ENCODE results near the gene ALDH9A1.

The ALDH9A1 gene

DNA sequence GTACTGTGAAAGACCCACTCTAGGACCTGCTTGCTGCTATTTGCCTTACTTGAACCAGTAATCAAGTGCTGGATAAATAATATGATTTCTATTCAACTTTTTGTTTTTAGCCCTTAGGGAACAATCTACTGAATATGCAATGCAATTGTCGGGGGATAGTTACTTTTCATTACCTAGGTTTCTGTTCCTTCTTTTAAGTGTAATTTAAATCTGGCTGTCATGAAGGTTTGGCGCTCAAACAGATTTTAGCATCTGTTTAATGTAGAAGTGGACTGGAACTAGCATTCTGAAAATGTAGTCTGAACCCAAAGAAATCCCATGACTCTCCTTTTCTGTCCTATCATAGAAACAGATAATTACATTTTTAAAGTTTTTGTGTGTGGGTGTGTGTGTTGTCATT is 62.5 kb downstream of the ALDH9A1 start:
- H3K27ac ChIP-seq: no peak overlapping the region
- H3K4me1 ChIP-seq: peaks cover 21% of the 10 kb centered on the region
- no peak overlapping the region for H3K4me2 ChIP-seq
- H3K36me3 ChIP-seq: peaks cover 10% of the 10 kb centered on the region; the same call in 1 of the 2 replicates
- TF ChIP-seq Cebpa-rat (IDR thresholded peaks at IDR 0.05): no peak
- no peaks in the 10 kb centered on the region for H3K27me3 ChIP-seq
- H3K9me3 ChIP-seq: no peaks in the 10 kb centered on the region
- no peak overlapping the region for H3K4me3 ChIP-seq
- no peak overlapping the region for H3K9ac ChIP-seq
- H4K20me1 ChIP-seq: peaks cover 60% of the 10 kb centered on the region

DNA sequence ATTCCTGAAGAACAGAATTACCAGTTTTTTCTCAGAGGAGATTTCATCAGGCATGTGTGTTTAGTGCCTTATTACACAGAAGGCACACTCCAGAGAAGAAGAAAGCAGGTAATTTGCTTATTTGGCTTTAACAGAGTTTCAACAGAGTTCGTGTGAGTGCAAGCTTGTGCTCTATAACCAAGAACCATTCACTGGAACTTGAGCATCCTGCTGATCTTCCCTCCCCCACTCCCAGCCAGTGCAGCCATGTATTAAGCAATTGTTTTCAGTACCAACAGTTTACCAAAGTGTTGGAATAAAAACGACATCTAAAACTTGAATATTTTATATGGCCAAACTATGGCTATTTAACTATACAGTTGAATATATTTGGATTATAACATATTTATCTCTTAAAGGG is 63.0 kb downstream of the ALDH9A1 start:
- TF ChIP-seq Cebpa-rat (IDR thresholded peaks at IDR 0.05): no peak
- no peak overlapping the region for H3K27ac ChIP-seq

DNA sequence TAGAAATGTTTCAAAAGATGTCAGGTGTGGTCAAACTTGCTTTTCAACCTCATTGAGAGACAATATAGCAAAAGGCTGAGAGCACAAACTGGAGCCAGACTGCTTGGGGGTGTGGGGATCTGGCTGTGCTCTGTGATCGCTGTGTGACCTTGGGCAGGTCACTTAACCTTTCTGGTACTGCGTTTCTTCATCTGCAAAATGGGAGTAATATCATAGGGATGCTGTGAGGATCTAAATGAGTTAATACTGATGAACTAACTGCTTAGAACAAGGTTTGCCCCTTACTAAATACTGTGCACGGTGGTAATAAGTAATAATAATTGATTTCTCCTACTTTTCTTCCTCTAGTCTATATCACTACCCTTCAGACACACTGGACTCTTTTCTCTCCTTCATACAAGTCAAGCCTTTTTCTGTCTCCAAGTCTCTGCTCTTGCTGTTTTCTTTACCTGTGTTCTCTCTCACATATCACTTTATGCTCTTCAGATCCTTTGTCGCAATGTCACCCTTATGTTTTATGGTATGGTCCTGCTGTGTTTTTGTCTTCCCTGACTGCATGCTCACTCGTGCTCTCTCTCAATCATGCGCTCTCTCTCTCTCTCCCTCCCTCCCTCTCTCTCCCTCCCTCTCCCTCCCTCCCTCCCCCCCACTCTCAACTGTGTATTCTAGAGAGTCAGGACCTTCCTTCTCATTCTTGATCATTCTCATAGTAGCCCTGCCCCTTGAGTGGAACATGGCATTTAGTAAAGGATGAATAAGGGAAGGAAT is 64.0 kb downstream of the ALDH9A1 start:
- no peak overlapping the region for H3K4me2 ChIP-seq
- H3K9me3 ChIP-seq: no peaks in the 10 kb centered on the region
- H3K36me3 ChIP-seq: peaks cover 6% of the 10 kb centered on the region; the same call in 1 of the 2 replicates
- no peak overlapping the region for H3K4me3 ChIP-seq
- H3K27ac ChIP-seq: no peak overlapping the region
- no peak overlapping the region for H3K9ac ChIP-seq
- H3K4me1 ChIP-seq: peaks cover 27% of the 10 kb centered on the region
- TF ChIP-seq Cebpa-rat (IDR thresholded peaks at IDR 0.05): no peak
- H4K20me1 ChIP-seq: peaks cover 52% of the 10 kb centered on the region
- H3K27me3 ChIP-seq: no peaks in the 10 kb centered on the region

More for the DNA sequence above, 63.0 kb downstream of the ALDH9A1 start:
- H3K4me1 ChIP-seq: peaks cover 21% of the 10 kb centered on the region
- H3K36me3 ChIP-seq: peaks cover 10% of the 10 kb centered on the region; the same call in 1 of the 2 replicates
- peak overlapping the region; percentile 17; the same call in 1 of the 2 replicates for H3K4me2 ChIP-seq
- H3K27me3 ChIP-seq: no peaks in the 10 kb centered on the region
- H3K9ac ChIP-seq: no peak overlapping the region
- H3K9me3 ChIP-seq: no peaks in the 10 kb centered on the region
- H3K4me3 ChIP-seq: no peak overlapping the region
- peaks cover 55% of the 10 kb centered on the region for H4K20me1 ChIP-seq

DNA sequence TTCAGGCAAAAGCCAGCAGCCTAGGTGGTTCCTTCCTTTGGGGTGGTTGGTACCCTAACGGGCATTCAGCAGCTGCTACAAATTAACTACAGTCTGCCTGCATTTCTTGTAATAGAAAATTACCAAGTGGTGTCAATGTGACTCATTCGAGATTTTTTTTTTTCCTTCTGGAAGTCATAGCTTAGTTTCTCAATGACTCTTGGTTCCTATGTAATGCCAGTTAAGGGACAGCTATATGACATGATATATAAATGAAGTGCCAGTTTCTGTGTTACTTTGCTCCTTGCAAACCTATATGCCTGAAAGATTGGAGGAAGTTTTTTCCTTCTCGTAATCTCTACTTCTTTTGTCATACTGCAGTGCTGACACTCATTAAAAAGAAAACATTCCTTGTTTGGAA is 64.7 kb downstream of the ALDH9A1 start:
- H3K4me2 ChIP-seq: no peak overlapping the region
- H3K4me1 ChIP-seq: peaks cover 27% of the 10 kb centered on the region
- no peaks in the 10 kb centered on the region for H3K36me3 ChIP-seq
- peaks cover 52% of the 10 kb centered on the region for H4K20me1 ChIP-seq
- H3K9ac ChIP-seq: no peak overlapping the region
- H3K9me3 ChIP-seq: no peaks in the 10 kb centered on the region
- no peaks in the 10 kb centered on the region for H3K27me3 ChIP-seq
- H3K27ac ChIP-seq: no peak overlapping the region
- no peak overlapping the region for H3K4me3 ChIP-seq
- TF ChIP-seq Cebpa-rat (IDR thresholded peaks at IDR 0.05): no peak

DNA sequence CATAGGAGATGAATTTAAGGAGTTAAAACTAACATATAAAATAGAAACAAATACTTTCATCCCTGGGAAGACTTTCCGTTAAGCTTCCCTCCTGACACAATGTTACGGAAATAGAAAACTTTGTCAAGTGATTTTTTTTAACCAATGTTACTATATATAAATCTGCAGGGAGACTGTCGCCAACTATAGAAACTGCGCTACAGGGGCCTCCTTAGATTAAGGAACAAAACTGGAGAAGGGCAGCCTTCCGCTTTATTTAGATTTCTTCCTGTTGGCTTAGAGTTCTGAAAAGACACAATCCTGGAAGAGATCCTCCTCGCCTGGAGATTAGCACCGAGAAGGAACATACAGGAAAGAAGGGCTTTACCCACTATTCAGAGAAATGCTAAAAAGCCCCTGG is 65.9 kb downstream of the ALDH9A1 start:
- no peak for TF ChIP-seq Cebpa-rat (IDR thresholded peaks at IDR 0.05)
- Histone ChIP-seq H3K9ac (peak overlapping the region; percentile 85; the same call in 1 of the 2 replicates), H3K4me1 (peaks cover 27% of the 10 kb centered on the region), H3K27ac (no peak overlapping the region), H3K4me3 (peak overlapping the region; percentile 89; the same call in 1 of the 2 replicates), H3K27me3 (no peaks in the 10 kb centered on the region), H4K20me1 (peaks cover 43% of the 10 kb centered on the region), H3K9me3 (no peaks in the 10 kb centered on the region), H3K4me2 (peak overlapping the region; percentile 93), H3K36me3 (no peaks in the 10 kb centered on the region)

DNA sequence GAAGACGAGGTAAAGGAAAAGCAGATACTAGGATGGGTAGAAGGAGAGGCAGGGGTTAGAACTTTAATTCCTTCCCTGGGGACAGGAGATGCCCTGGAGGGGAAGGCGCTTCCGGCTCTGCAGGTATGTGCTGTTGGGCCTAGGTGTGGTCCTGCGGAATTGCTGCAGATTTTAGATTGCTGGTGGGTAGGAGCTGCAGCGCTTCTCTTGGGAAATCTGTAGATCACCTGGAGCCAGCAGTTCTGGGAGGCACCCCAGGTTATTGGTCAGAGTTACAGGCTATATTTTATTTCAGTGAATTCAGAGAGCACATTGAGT is 66.3 kb downstream of the ALDH9A1 start:
- Histone ChIP-seq H3K27ac (no peak overlapping the region), H3K9ac (peak overlapping the region; percentile 85), H3K4me2 (peak overlapping the region; percentile 93), H3K27me3 (no peaks in the 10 kb centered on the region), H4K20me1 (peaks cover 40% of the 10 kb centered on the region), H3K4me1 (peaks cover 27% of the 10 kb centered on the region), H3K9me3 (no peaks in the 10 kb centered on the region), H3K36me3 (no peaks in the 10 kb centered on the region), H3K4me3 (peak overlapping the region; percentile 89)
- TF ChIP-seq Cebpa-rat (IDR thresholded peaks at IDR 0.05): no peak

DNA sequence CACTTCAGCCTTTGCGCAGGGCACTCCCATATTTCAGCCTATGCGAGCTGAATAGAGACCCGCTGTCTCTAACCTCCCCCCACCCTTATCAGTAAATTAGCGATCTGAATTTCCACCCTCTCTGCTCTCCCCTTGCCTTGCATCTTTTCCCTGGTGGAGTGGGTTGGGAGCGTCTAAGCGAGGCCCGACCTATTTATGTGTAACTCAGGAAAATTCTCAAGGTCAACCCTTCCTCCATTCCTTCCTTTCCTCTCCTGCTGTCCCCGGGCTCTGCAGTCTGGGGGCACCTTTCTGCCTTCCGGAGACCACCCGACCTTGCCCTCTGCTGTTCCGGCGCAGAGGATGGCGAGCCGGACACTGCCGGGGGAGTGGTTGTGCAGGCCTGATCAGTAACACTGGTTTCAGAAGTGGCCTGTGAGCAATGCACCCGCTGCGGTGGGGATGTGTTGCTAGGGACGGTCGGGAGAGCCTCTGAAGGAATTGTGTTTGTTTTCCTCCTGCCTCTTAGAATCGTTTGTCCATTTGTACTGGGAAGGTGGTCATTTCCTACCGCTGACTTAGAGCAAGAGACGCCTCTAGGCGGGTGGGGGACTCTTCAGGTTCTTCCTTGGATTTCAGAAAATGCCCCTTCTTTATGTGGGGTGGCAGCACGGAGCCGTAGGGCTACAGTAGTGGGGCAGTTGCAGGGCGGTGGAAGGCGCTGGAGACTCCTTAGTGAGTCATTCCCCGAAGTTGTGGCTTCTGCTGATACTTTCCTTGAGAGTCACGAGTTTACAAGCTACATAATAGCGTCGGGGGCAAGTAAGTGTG is 66.8 kb downstream of the ALDH9A1 start:
- Histone ChIP-seq H3K4me3 (peak overlapping the region; percentile 89), H3K9me3 (no peaks in the 10 kb centered on the region), H3K27me3 (no peaks in the 10 kb centered on the region), H3K36me3 (no peaks in the 10 kb centered on the region), H3K4me1 (peaks cover 27% of the 10 kb centered on the region), H3K4me2 (peak overlapping the region; percentile 93), H4K20me1 (peaks cover 35% of the 10 kb centered on the region), H3K9ac (peak overlapping the region; percentile 85), H3K27ac (peak overlapping the region; percentile 83; the same call in 1 of the 2 replicates)
- TF ChIP-seq Cebpa-rat (IDR thresholded peaks at IDR 0.05): no peak

DNA sequence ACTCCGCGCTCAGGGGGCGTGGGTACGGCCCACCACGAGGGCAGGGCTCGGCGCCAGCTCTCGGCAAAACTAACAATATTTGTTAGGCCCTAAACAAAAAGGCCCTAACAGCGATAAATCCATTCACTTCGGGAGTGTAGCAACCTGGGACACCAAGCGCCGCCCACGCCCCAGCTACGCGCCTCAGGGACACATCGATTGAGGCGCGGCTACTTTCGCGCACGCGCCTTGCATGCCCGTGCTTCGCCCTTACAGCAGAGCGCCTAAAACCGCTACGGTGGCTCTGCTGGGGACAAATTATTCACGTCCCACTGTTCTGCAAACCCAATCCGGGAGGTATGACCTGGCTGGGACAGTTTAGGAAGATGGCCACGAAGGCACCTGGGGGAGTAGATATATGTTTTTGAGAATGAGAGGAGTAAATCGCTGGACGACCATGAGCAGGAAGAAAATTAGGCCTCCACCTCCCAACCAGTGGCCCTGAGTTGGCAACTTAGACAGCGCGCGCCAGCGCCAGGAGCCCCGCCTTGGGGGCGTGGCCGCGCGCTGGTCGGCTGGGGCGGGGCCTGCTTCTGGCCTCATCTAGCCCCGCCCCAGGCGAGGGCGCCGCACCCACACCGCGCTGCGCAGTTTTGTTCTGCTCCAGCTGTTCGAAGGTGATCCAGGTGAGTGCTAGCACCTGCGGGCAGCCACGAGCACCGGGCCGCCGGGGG is 67.6 kb downstream of the ALDH9A1 start, which contains the start of gene MGST3:
TSS of gene MGST3 (plus strand) at position 606 of the 713 bp plus-strand sequence. CDS start 18,614 bp downstream, outside the sequence.
- Histone ChIP-seq H3K4me1 (peaks cover 27% of the 10 kb centered on the region), H3K27me3 (no peaks in the 10 kb centered on the region), H4K20me1 (peaks cover 35% of the 10 kb centered on the region), H3K4me3 (peak within 1 kb of the TSS; percentile 89), H3K9ac (peak within 1 kb of the TSS; percentile 85), H3K4me2 (peak within 1 kb of the TSS; percentile 93), H3K36me3 (no peaks in the 10 kb centered on the region), H3K9me3 (no peaks in the 10 kb centered on the region), H3K27ac (peak within 1 kb of the TSS; percentile 83)
- TF ChIP-seq Cebpa-rat (IDR thresholded peaks at IDR 0.05): no peak

DNA sequence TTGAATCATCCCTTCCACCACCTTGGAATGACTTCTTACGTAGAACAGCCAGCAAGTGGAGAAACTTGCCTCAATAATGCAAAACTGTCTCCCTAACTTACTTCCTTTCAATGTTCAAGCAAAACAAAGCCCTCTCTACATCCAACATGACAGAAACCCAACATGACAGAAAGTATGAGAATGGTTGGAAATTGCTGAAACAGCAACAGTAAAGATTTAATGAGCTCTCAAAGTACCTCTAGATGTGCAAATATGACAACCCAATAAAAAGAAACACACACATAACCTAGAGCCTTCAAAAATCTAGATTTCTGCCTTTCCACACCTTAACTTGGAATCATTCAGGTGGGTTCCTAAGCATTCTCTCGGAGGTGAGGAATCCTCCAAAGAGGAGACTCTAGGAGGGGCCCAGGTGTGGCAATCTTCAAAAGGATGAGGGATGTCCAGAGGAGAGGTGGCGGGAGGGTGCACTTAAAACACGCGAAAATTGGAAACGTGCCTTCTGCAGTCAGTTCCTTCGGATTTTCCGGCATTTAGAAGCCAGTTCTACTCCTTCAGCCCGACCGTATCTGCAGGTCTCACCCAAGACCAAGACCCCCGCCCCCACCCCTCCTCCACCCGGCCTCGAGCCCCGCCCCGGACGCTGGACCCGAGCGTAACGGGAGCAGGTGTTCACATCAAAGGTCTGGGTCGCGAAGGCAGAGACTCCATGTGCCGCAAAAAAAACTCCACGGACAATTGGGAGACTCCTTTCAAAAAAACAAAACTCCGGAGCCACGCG is 68.3 kb downstream of the ALDH9A1 start:
- Histone ChIP-seq H3K4me2 (peak overlapping the region; percentile 93), H3K27ac (peak overlapping the region; percentile 83), H3K9ac (peak overlapping the region; percentile 85), H3K36me3 (no peaks in the 10 kb centered on the region), H3K9me3 (no peaks in the 10 kb centered on the region), H4K20me1 (peaks cover 29% of the 10 kb centered on the region), H3K4me3 (peak overlapping the region; percentile 89), H3K4me1 (peaks cover 22% of the 10 kb centered on the region), H3K27me3 (no peaks in the 10 kb centered on the region)
- TF ChIP-seq Cebpa-rat (IDR thresholded peaks at IDR 0.05): no peak
